ENCODE data around the gene MLIP. TPM values are rescaled to one million over a fixed set of nuclear protein-coding genes. Genes with fewer than 3 reads are reported as not detected.

The MLIP gene
- total RNA-seq, 2 donors from 2014 or later, result 1.4 to 3.6 TPM

DNA sequence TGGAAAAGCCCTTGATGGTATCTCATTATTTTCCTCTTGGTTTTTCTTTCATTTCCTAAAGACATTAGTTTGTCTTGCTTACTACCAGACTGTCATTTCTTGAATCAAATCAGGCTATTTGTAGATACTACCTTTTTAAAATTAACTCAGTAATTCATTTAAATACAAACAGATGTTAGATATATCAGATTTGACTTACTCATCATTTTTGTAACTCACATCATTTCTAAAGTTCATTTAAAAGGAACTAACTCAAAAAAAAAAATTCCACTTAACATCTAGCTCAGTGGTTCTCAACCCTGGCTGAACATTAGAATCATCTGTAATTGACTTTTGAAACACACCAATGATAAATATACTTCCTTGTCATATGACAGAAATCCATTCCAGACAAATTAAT, 148.8 kb downstream of the MLIP start:
- intact Hi-C loops (cut with DNase I), result loop anchor here in 1 of 2 donors (5.0 kb wide), 1 partner anchor 1023 kb away; no protein-coding TSS in a partner anchor
- no peak for DNase-seq (ENCODE audit: low spot score)

DNA sequence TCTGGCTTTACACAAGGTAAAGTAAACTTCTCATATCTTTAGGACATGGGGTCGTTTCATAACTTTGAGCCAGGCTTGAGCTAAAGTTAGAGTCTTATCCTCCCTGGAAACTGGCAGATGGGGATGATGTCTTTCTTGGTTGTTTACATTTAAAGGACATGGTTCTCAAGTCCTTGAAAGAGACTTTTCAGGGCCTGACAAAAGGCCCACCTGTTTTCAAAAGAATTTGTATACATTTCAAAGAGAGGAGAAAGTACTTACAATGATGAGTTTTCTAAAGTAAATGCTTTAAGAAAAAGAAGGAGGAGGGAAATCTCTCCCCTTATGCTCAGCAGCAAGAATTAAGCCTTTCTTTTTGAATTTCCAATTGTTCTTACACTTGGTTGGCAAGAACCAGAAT, 151.3 kb downstream of the MLIP start:
- DNase-seq (ENCODE audit: low spot score), result no peak
- intact Hi-C loops (cut with DNase I), result loop anchor here in 1 of 2 donors (5.0 kb wide), 1 partner anchor 1025 kb away; no protein-coding TSS in a partner anchor

DNA sequence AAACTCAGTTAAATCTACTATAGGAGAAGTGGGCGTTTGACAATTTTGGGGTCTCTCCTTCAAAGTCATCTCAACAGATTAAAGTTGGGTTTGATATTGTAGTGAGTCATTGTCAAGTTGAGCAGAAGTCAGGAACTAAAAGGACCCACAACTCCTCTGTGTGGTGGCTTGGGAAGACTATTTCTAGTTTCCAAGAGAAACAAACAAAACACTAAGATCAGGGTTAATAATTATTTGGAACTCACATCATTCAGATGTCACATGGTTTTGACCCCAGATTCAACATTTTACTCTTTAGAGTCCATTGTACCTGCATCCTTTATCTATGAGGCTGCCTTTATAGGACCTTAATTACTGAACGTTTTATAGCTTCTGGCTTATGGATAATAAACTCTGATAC, 151.7 kb downstream of the MLIP start:
- DNase-seq (ENCODE audit: low spot score), result no peak
- intact Hi-C loops (cut with DNase I), result loop anchor here in 1 of 2 donors (5.0 kb wide), 1 partner anchor 1026 kb away; no protein-coding TSS in a partner anchor

DNA sequence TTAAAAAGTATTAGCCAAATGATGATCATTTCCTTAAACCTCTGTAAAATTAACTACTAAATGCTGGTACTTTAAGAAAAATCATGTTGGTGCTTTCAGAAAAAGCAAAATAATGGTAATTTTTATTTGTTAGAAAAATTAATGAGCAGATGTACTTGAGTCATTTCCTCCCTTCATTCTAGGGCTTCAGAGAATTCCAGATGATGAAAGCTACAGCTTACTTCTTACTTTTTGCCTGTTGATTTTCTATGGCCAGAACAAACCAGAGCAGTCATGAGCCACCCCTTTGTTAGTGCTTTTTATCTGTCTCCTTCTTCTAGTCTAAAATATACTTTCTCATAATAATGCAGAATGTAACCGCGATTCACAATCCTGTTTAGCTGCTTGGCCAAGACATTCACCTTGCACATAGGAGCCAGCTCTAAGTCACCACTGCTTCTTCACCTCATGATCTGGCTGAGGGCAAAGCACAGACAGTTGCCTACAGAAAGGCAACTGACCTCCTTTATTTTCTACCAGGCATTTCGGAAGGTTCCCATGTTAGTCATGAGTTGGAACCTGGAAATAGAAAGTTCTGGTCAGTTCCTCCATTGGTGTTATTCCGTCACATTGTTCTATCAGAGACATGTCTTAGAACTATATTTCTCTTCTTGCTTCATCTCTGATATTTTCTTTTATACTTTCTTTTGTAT, 153.5 kb downstream of the MLIP start:
- no peak for DNase-seq (ENCODE audit: low spot score)
- intact Hi-C loops (cut with DNase I), result loop anchor here in 1 of 2 donors (5.0 kb wide), 1 partner anchor 1027 kb away; no protein-coding TSS in a partner anchor

DNA sequence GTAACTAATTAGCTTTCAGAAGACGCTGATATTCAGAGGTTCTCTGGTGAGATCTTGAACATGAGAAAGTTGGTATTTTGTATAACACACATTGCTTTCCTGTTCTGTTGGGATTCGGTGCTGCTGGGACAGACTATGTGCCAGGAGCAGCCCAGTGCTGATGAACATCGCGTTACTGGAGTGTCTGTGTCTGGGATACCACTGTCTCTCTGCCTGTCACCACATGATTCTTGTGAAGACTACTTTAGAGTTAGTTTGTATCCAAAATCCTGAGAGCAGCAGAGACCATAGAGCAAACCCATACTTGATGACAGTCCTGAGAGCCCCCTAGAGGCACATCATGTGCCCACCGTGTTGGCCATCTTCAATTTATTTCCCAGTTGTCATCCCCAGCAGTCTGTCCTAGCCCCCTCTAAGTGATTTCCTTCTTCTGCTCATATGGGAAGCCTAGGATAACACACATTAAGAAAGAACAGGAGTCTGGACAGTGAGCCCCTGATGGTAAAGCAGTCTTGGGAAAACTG, 155.2 kb downstream of the MLIP start:
- intact Hi-C loops (cut with DNase I), result no loop called here
- no peak for DNase-seq (ENCODE audit: low spot score)

DNA sequence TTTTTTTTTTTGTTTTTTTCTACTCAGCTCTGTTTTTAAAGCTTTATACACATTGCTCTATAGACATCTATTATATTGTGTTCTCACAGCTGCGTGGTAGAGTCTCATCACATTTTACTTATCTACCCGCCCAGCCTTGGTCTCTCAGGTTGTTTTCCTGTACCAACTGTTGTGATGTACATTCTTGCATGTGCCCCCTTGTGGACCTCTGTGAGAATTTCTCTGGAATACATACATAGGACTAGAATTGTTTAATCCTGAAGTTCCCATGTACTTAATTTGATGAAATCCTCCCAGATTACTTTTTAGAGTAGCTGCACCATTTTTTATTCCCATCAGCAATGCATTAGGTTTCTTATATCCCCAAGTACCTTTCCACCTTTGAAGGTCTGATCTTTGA, 156.6 kb downstream of the MLIP start:
- intact Hi-C loops (cut with DNase I), result no loop called here
- DNase-seq (ENCODE audit: low spot score), result no peak

DNA sequence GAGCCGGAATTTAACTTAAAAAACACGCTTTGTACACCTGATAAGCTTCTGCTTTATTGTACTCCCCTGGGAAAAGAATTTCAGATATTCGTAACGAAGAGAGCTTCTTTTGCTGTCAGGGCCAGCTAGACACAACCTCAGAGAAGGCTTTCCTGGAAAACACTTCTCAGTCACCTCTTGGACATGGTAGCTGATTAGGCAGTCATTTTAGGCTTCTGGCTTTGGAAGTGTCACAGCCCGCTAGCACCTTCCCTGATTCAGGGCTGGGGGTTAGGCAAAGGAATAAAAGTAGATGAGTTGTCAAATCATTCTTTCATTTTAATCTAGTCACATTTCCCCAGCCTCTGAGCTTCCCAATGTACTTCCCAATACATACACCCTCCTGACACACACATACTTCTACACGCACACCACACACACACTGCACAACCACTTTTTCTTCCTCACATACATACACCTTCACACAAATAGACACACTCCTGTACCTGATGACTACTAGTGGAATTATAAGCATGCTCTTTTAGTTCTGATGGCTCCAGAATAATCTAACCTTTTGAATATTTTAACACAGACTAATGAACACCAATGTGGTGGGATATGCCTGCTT, 162.1 kb downstream of the MLIP start:
- no peak for DNase-seq (ENCODE audit: low spot score)
- intact Hi-C loops (cut with DNase I), result no loop called here

DNA sequence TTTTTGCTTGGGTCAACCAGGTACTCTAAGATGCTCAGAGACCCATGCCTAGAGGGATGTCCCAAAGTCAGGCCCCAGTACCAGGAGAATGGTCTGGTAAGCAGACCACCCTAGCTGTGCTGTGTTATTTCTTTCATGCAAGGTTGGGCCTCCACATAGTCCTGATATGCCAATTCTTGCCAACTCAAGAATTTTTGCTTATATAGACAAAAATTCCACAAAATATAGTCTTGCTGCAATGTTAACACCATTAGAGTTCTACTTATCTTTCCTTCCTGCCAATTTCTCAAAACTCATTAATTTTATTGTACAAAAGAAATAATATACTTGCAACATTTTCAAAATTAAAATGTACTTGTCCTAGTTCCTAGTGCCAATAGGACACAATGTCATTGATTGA, 163.1 kb downstream of the MLIP start:
- intact Hi-C loops (cut with DNase I), result no loop called here
- no peak for DNase-seq (ENCODE audit: low spot score)

DNA sequence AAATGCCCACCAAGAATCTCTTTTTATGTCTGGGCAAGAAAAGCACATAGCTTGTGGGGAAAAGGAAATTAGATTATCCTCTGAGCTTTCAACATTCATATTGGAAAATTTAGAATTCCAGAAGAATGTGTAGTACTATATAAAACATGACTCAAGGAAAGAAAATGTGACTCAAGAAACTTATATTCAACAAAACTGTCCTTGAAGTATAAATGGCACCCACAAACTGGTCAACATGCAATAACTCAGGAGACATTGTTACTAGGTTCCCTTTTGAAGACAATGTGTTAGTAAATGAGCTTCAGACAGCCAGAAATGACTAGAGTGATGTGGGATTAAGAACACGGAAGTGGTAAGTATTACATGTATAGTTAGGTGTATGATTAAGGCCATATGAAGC, 170.9 kb downstream of the MLIP start:
- no peak for DNase-seq (ENCODE audit: low spot score)
- intact Hi-C loops (cut with DNase I), result no loop called here

DNA sequence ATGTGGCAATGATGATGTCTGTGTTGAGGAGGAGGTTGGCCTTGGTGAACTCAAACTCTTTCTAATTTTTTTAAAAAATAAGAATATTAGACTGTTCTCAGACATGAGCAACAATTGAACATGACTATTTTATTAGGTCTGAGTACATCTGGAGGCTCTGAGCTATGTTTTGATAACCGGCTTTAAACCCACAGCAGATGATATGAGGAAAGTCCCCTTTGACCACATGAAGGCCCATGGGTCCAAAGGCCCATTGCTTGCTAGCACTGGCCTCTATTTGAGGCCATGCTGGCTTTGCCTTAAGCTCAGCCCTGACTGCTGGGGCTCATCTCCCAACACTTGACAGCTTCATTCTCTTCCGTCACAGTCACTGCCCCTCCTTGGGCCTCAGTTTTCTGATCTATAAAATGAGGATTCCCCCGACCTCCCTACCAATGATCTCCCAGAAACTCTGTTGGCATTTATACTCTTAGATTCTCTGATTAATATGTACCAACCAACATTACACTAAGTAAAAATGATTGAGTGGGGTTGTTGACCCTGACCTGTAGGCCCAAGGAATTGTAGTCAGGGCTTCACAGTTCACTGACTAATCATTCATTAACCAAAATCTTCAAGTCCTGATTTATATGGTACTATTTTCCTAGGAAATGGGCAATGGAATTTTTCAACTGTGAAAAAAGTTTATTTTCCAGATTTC, 173.1 kb downstream of the MLIP start:
- no peak for DNase-seq (ENCODE audit: low spot score)
- intact Hi-C loops (cut with DNase I), result no loop called here

DNA sequence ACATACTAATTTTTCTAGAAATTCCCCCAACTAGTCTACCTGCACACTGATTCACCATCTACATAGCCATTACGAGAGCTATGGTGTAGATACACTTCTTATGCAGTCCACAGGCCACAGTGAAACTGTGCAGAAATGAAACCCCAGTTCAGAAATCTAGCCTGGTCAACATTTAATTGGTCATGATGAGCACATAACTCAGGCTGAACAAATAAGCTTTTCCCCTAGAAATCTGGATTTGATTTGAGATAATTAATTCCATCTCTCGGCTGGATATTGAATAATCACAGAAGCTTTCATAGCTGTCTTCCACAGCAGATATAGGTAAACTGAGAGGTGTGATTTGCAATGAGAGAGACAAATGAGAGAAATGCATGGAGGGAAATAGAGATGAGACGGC, 174.4 kb downstream of the MLIP start:
- DNase-seq (ENCODE audit: low spot score), result no peak
- intact Hi-C loops (cut with DNase I), result no loop called here

DNA sequence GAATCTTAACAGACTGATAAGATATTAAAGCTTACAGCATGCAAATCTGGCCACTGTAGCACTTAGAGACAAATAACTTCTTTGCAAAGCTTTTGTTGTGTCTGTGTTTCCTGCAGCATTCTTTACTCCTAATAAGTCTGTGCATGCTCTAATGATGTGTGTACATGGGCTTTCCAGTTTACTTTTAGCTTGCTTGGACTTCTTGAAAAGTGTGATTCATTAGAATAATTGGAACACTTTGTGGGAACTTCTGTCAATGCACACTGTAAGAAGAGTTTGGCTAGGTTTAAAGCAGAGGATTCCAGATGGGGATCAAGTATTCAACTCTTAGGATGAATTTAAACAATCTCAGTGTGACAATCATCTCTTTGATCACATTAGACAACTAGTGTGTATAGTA, 174.9 kb downstream of the MLIP start:
- DNase-seq (ENCODE audit: low spot score), result no peak
- intact Hi-C loops (cut with DNase I), result no loop called here

DNA sequence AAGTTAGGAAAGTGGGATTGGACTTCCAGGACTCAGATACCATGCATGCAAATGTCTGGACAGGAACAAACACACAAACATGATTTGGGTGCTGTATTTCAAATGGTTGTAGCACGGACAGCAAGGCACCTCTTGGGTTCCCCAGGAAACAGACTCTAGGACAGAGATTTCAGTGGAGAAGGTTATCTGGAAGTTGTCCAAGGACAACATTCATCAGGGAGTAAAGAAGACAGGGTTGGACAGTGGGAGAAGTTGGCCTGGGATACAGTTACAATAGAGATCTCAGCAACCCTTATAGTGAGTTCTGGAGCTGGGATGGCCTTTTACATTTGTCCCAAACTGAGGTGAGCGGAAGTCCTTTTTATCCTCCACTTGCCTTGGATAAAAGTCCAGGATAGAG, 177.2 kb downstream of the MLIP start:
- no peak for DNase-seq (ENCODE audit: low spot score)
- intact Hi-C loops (cut with DNase I), result no loop called here

DNA sequence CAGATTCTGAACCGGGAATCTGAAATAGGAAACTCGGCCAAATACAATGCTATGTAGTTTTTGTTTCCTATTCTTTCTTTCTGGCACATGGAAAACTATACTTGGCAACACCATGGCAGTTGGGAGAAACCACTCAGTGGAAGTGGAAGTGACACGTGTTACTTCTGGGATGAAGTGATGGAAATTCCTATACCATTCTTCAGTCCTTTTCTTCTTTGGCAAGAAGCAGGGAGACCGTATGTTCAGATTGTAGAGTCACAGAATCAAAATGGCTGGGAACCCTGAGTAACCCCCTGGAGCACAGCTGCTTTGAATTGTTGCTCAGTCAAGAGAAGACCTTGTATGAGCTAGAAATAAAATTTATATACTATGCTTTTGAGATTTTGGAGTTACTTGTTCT, 178.2 kb downstream of the MLIP start:
- no peak for DNase-seq (ENCODE audit: low spot score)
- intact Hi-C loops (cut with DNase I), result no loop called here

DNA sequence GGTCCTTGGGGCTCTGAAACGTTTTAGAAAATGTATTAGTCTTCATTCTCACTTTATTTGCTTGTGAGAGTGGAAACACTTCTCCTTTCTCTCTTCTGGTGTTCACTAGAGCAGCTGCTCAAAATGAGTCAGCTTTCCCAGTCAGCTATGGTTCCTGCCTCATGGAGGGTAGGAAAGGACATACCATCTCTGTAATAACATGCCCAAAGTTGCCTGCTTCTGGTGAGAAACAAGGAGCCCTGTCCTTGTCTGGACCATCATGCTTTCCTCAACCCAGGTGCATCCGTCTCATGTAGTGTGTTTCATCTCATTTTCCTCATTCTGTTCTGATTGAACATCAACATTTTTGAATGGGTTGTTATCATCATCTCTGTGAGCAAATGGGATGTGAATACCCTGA, 179.9 kb downstream of the MLIP start:
- intact Hi-C loops (cut with DNase I), result no loop called here
- DNase-seq (ENCODE audit: low spot score), result no peak

DNA sequence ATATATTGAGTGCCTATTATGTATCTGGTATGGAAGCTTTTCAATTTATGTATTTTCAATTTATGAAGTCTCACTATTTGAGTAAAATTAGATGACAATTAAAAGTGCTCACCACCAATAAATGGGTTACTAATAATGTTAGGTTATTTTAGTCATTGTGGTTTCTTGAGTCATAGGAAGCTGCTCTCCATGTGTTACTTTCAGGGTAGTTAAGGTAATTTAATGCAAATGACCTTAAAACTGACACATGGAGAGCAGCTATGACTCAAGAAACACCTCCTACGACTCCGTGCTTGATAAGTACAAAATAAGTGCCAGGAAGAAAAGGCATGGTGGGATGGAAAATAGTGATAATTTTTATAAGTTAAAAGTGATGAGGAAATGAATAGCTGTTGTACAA, 180.5 kb downstream of the MLIP start:
- intact Hi-C loops (cut with DNase I), result no loop called here
- no peak for DNase-seq (ENCODE audit: low spot score)

DNA sequence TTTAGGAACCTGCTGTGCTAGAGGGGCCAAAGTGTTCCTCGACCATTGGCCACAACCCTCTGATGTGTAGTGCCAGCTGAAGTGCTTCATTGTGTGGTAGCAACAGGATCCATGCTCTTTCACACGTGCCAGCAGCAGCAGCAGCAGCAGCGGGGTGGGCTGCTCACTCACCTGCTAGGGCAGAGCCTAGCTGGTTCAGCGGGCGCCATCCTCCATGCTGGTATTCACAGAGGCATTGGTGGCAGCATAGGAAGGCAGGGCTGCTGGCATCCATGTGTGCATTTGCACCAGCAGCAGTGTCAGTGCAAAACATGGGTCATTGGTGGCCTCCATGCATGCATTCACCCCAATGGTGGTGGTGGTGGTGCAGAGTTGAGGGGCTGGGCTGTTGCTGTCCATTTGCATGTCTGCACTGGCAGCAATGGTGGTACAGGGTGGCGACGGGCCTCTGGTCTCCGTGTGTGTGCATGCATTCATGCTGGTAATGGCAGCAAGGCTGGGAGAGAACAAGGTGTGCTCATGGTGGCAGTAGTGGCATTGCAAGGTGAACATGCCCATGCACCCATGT, 183.8 kb downstream of the MLIP start:
- DNase-seq (ENCODE audit: low spot score), result peak; percentile 66
- intact Hi-C loops (cut with DNase I), result no loop called here

DNA sequence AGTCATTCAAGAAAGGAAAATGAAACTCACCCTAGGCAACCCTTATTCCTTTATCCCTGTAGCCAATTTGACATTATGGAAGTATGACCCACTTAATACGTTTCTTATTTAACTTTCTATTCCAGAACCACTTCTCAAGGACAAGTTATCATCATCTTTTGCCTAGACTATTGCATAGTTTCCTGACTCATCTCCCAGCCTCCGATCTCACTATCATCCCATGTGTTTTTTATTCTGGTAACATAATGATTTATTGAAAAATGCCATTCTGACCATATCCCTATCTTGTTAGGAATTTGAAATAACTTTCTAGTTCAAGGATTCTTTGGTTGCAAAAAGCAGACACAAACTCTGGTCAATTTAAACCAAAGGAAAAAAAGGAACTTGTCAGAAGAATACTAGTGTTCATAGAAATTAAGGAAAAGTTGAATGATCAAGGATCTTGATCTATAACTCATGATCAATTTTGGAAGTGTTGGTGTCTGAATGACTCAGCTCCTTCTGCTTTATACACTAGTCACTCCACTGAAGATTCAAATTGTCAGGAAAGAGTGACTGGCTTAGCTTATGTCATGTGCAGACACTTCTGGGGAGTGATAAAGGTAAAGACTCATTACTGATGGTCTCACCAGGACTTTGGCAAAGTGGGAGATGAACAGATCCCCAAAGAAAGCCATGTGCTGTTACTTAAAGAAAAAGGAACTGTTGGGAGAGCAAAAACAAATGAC, 188.5 kb downstream of the MLIP start:
- DNase-seq (ENCODE audit: low spot score), result no peak
- intact Hi-C loops (cut with DNase I), result no loop called here

DNA sequence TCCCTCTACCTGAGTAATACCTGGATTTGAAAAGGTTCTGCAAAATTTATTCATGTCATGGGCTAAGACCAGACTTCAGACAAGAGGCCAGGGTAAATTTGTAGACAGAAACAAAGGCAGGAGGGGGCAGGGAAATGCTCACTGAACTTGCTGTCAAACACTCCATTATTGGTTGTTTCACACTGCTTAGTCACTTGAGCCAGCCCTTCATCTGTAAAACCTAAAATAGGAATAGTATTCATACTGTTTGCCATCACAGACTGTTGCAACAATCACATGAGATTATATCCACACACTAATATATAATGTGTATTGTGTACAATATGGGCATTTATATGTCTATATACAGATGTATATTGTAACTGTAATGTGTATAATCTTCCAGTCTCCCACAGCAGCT, 190.5 kb downstream of the MLIP start:
- intact Hi-C loops (cut with DNase I), result no loop called here
- DNase-seq (ENCODE audit: low spot score), result no peak

Data from posterior vena cava (tissue), 2 donors.